T47D (cell line): Measurements from ENCODE around the gene EFHD2.

ENCODE experiments used
- DNase-seq, 2 experiments: peaks; one replicate each; pipeline versions ENCODE4 v3.0.0 to v3.0.0-alpha.2; 2011 to 2012; ENCODE audit warnings: low read depth in 1 of 2, low spot score in 1 of 2
- JUND ChIP-seq: IDR thresholded peaks from 2 replicates; pipeline ENCODE4 v1.6.1; 2012; ENCODE audit warnings: low read depth
- in situ Hi-C: cut with HindIII; loops from 2 replicates; pipeline ENCODE4 v1.10.0; 2016; ENCODE audit warnings: low sequenced_read_pairs, low pct_unique_long_range_greater_than_20kb

Gene EFHD2

GRCh38 chr1:15408890-15409387 lies 749 bp upstream of the EFHD2 start:
- TF ChIP-seq JUND: no peak
- in situ Hi-C loops: no loop called here
- no peak for DNase-seq

- no peak for DNase-seq
- no peak for TF ChIP-seq JUND
- in situ Hi-C loops: no loop called here
Observed at GRCh38 chr1:15410223-15410883, 665 bp downstream of the EFHD2 start.

- DNase-seq: no peak
- in situ Hi-C loops: no loop called here
- no peak for TF ChIP-seq JUND
Observed at GRCh38 chr1:15410884-15411245, 1.2 kb downstream of the EFHD2 start.

- no peak for DNase-seq
- TF ChIP-seq JUND: no peak
- in situ Hi-C loops: no loop called here
Observed at GRCh38 chr1:15411593-15412137, 2.0 kb downstream of the EFHD2 start.

GRCh38 chr1:15412175-15412800 lies 2.6 kb downstream of the EFHD2 start:
- in situ Hi-C loops: no loop called here
- no peak for DNase-seq

GRCh38 chr1:15412843-15413242 lies 3.2 kb downstream of the EFHD2 start:
- in situ Hi-C loops: no loop called here
- DNase-seq: no peak
- no peak for TF ChIP-seq JUND

More at GRCh38 chr1:15412175-15412800, 2.6 kb downstream of the EFHD2 start:
- no peak for TF ChIP-seq JUND

GRCh38 chr1:15413563-15414444 lies 4.1 kb downstream of the EFHD2 start:
- in situ Hi-C loops: no loop called here
- no peak for TF ChIP-seq JUND
- no peak for DNase-seq

- in situ Hi-C loops: no loop called here
- no peak for TF ChIP-seq JUND
- DNase-seq: no peak
Observed at GRCh38 chr1:15414445-15414983, 4.8 kb downstream of the EFHD2 start.

GRCh38 chr1:15417059-15417934 lies 7.6 kb downstream of the EFHD2 start:
- DNase-seq: no peak
- TF ChIP-seq JUND: no peak
- in situ Hi-C loops: no loop called here

- no peak for DNase-seq
- no peak for TF ChIP-seq JUND
- in situ Hi-C loops: no loop called here
Observed at GRCh38 chr1:15418806-15419515, 9.3 kb downstream of the EFHD2 start.

- TF ChIP-seq JUND: no peak
- in situ Hi-C loops: no loop called here
- no peak for DNase-seq
Observed at GRCh38 chr1:15420853-15421465, 11.3 kb downstream of the EFHD2 start.
